ENCODE data around the gene PADI3. TPM values are rescaled to one million over a fixed set of nuclear protein-coding genes. Genes with fewer than 3 reads are reported as not detected.
A peak's percentile ranks its signal among the peaks of the same experiment; 100 is the strongest.

Gene PADI3
- total RNA-seq (1 to 10 TPM in 1 of 2 donors, under 1 TPM in 1; 0.63 to 1.2 TPM), polyA plus RNA-seq (ENCODE audit: insufficient read depth, low read depth, low replicate concordance) (0.80 TPM)
- long read RNA-seq, donor 1 = 0 reads
- long read RNA-seq, donor 2 = 0 reads

- WGBS, 2 donors = 51 to 65% methylated on average over 5 of the region's 9 CpGs
- Histone ChIP-seq H3K4me3 (no peak within 1 kb of the TSS), H3K27me3 (no peaks in the 10 kb centered on the region), H3K4me1 (no peaks in the 10 kb centered on the region), H3K36me3 (ENCODE audit: low read depth, missing control alignments) (no peaks in the 10 kb centered on the region), H3K9me3 (no peaks in the 10 kb centered on the region), H3K27ac (no peak within 1 kb of the TSS)
- intact Hi-C loops (cut with DNase I; ENCODE audit: low total_unique reads) = no loop called here
- TF ChIP-seq CTCF (IDR thresholded peaks at IDR 0.05) = no peak
- TF ChIP-seq POLR2A (IDR thresholded peaks at IDR 0.05) = no peak
- DNase-seq = peak; percentile 53
Measured at GRCh38 chr1:17248781-17249180, at the start of gene PADI3. TSS of gene PADI3 (plus strand) at chr1:17249098. CDS start at chr1:17249138, 40 bp downstream.

GRCh38 chr1:17199267-17200044 is 49.4 kb upstream of the PADI3 start:
- no peak for DNase-seq
- WGBS, 2 donors = 88 to 90% methylated on average over 6 to 9 of the region's 9 CpGs
- Histone ChIP-seq H3K4me3 (no peak overlapping the region), H3K36me3 (ENCODE audit: low read depth, missing control alignments) (no peaks in the 10 kb centered on the region), H3K27me3 (no peaks in the 10 kb centered on the region), H3K4me1 (no peaks in the 10 kb centered on the region), H3K9me3 (no peaks in the 10 kb centered on the region), H3K27ac (no peak overlapping the region)
- TF ChIP-seq POLR2A (IDR thresholded peaks at IDR 0.05) (no peak), CTCF (IDR thresholded peaks at IDR 0.05) (no peak)
- intact Hi-C loops (cut with DNase I; ENCODE audit: low total_unique reads) = no loop called here

- intact Hi-C loops (cut with DNase I; ENCODE audit: low total_unique reads) = no loop called here
- TF ChIP-seq POLR2A (IDR thresholded peaks at IDR 0.05) (no peak), CTCF (IDR thresholded peaks at IDR 0.05) (no peak)
- Histone ChIP-seq H3K4me1 (no peaks in the 10 kb centered on the region), H3K9me3 (no peaks in the 10 kb centered on the region), H3K27ac (no peak overlapping the region), H3K36me3 (ENCODE audit: low read depth, missing control alignments) (no peaks in the 10 kb centered on the region), H3K27me3 (no peaks in the 10 kb centered on the region), H3K4me3 (no peak overlapping the region)
- WGBS, 2 donors = 54 to 59% methylated on average over 8 of the region's 8 CpGs
- no peak for DNase-seq
Measured at GRCh38 chr1:17200246-17200645, 48.7 kb upstream of the PADI3 start.

- TF ChIP-seq POLR2A (IDR thresholded peaks at IDR 0.05) (no peak), CTCF (IDR thresholded peaks at IDR 0.05) (no peak)
- no peak for DNase-seq
- H3K27me3 ChIP-seq = no peaks in the 10 kb centered on the region
- H3K4me1 ChIP-seq = no peaks in the 10 kb centered on the region
- H3K9me3 ChIP-seq = no peaks in the 10 kb centered on the region
- H3K36me3 ChIP-seq (ENCODE audit: low read depth, missing control alignments) = no peaks in the 10 kb centered on the region
- no peak overlapping the region for H3K4me3 ChIP-seq
- 91 to 93% methylated on average over 5 of the region's 5 CpGs for WGBS, 2 donors
- intact Hi-C loops (cut with DNase I; ENCODE audit: low total_unique reads) = no loop called here
- no peak overlapping the region for H3K27ac ChIP-seq
Measured at GRCh38 chr1:17200756-17201155, 48.1 kb upstream of the PADI3 start.
